K562 (cell line): Measurements from ENCODE around the gene CHST13.

Experiments used
- CREB3 ChIP-seq: fragments of 450-650 bp; conservative IDR thresholded peaks from 2 replicates; pipeline ENCODE4 v1.6.1; 2016; ENCODE audit warnings: missing genetic modification characterization, low read depth, mild to moderate bottlenecking, missing compliant biosample characterization, moderate library complexity
- DDX20 ChIP-seq: fragments of 450-650 bp; IDR thresholded peaks from 2 replicates; pipeline ENCODE4 v1.6.1; 2016; ENCODE audit warnings: missing genetic modification characterization, low read depth, mild to moderate bottlenecking, missing compliant biosample characterization, moderate library complexity
- GATAD2A ChIP-seq: fragments of 450-650 bp; IDR thresholded peaks from 2 replicates; pipeline ENCODE4 v1.6.1; 2017
- KAT7 ChIP-seq: sonication (generic); formaldehyde crosslinking; IDR thresholded peaks from 2 replicates; pipeline ENCODE4 v1.8.0; 2022; ENCODE audit warnings: missing genetic modification reagents, mild to moderate bottlenecking, borderline replicate concordance
- ZNF143 ChIP-seq: sonication (generic); formaldehyde crosslinking; IDR thresholded peaks from 2 replicates; pipeline ENCODE4 v1.9.0; 2022; ENCODE audit warnings: mild to moderate bottlenecking, missing genetic modification reagents

GRCh38 chr3:126581569-126581968 lies 57.6 kb downstream of the CHST13 start:
- no peak for TF ChIP-seq DDX20 (tag)
- no peak for TF ChIP-seq KAT7
- TF ChIP-seq GATAD2A = no peak
- TF ChIP-seq CREB3 (tag) = no peak
- TF ChIP-seq ZNF143 (CRISPR knock-in tag) = no peak
